HG03442 (cell line): Measurements from ENCODE around the gene OXER1.
"Not testable (repeated sequence)": the region's sequence is repeated elsewhere in the genome, so short reads cannot be mapped to it uniquely, and the experiment has no call there.

Experiments
- ATAC-seq: cut with Tn5 transposase; IDR thresholded peaks from one replicate; pipeline ENCODE4 v1.9.1; 2021; ENCODE audit warnings: mild to moderate bottlenecking, moderate library complexity; ENCODE audit not compliant: unreplicated experiment

OXER1 gene

DNA sequence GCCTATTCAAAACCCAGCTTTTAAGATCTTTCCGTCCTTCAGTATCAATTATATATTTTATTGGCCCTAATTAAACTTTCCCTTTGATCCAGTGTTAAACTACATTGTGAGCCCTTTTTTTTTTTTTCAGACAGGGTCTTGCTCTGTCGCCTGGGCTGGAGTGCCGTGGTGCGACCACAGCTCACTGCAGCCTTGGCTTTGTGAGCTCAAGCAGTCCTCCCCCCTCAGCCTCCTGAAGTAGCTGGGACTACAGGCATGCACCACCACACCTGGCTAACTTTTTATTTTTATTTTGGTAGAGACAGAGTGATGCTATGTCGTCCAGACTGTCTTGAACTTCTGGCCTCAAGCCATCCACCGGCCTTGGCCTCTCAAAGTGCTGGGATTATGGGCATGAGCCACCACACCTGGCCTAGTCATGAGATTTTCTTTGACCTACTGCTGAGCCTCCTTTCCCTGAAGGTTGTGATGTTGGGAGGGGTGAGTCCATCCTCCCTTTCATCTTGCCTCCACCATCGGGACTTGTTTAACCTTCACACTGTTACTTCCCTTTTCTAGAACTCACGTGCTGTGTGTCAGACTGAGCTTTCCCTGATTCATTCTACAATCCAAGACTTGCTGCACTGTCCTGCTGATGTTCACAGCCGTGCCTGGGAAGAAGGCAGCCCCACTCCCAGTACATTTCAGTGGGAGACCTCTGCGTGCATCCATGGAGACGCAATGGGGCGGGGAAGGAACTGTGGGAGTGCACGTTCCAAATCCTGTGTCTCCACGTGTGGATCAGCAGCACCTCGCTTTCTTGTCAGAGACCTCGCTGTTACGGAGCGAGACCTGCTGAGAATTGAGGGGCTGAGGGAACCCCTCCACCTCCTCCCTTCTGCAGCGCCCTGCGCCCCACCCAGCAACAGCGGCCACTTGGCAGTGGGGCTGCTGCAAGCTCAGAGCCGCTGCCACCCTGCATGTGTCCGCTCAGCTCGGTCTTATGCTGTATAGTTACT lies 10.8 kb downstream of the OXER1 start:
- ATAC-seq = no peak

DNA sequence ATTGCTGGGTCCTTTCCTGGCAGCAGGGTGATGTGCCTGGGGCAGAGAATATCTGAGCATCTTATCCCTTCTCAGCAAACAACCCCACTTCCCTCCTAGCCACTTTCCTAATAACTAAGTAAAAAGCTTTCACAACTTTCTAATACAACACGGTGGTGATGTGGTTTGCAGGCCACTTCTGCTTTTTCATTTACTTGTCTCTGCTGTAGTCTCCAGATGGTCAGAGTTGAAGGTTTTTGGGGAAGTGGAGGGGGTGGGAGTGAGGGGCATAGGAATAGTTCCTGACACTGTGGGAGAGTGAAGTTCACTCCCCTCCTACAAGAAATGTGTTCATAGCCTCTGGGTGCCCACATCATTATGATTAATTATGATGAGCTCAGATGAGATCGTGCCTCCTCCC lies 11.6 kb downstream of the OXER1 start:
- ATAC-seq = peak; percentile 59

GRCh38 chr2:42748840-42749239 lies 15.1 kb downstream of the OXER1 start:
- no peak for ATAC-seq

- no peak for ATAC-seq
Measured at GRCh38 chr2:42747422-42747821, 16.5 kb downstream of the OXER1 start.

DNA sequence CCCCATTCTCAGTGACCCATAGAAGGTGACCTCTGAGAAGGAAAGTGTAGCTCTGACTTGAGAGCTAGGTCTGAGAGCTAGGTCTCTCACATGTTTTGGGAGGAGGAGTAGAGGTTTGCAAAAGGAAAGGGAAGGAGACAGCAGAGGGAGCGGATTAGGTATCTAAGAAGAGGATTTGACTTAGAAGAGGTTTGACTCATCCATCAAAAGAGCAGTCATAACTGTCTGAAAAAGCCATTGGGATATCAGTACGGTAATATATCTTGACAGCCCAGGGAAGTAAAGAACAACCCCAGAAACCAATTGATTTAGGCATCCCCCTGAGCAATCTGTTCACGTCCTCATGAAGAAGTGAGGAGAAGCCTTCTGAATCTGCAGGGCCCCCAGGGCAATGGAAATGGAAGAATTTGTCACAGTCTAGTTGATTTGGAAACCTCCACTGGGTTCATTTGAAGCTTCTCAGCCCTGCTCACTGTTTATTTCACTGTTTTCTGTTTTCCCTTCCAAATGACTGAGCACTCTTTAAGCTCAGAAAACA lies 19.3 kb downstream of the OXER1 start:
- ATAC-seq = no peak

- no peak for ATAC-seq
Measured at GRCh38 chr2:42743659-42743990, 20.3 kb downstream of the OXER1 start.

GRCh38 chr2:42742740-42743658 lies 20.9 kb downstream of the OXER1 start:
- no peak for ATAC-seq

GRCh38 chr2:42741140-42741539 lies 22.8 kb downstream of the OXER1 start:
- no peak for ATAC-seq

GRCh38 chr2:42736598-42737322 lies 27.2 kb downstream of the OXER1 start:
- ATAC-seq = no peak

DNA sequence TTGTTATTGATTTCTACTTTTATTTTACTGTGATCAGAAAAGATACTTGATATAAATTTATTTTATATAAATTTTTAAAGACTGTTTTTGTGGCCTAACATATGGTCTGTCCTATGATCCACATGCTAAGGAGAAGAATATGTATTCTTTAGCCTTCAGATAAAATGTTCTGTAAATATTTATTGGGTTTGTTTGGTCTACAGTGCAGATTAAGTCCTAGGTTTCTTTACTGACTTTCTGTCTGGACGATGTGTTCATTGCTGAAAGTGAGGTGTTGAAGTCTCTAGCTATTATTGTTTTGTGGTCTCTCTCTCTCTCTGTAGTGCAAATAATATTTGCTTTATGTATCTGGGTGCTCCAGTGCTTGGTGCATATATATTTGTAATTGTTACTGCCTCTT lies 30.1 kb downstream of the OXER1 start:
- no peak for ATAC-seq

DNA sequence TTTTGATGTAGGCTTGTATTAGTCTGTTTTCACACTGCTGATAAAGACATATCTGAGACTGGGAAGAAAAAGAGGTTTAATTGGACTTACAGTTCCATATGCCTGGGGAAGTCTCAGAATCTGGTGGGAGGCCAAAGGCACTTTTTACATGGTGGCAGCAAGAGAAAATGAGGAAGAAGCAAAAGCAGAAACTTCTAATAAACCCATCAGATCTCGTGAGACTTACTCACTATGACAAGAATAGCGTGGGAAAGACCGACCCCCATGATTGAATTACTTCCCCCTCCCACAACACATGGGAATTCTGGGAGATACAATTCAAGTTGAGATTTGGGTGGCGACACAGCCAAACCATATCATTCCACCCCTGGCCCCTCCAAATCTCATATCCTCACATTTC lies 32.6 kb downstream of the OXER1 start:
- ATAC-seq = not testable (repeated sequence)

DNA sequence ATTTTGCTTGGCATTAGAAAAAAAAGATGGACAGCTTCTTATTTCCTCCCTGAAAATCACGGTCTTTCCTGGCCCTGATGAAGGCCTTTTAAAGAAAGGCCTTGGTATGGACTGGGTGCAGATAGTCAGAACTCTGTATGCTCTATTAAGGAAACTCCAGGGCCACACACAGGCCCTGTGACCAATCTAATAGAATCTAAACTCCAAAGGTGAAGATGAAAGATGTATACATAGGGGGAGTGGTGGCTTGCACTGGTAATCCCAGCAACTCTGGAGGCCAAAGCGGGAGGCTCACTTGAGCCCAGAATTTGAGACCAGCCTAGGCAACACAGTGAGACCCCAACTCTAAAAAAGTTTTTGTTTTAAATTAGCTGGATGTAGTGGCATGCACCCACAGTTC lies 37.3 kb downstream of the OXER1 start:
- no peak for ATAC-seq

- ATAC-seq = no peak
Measured at GRCh38 chr2:42725657-42726056, 38.3 kb downstream of the OXER1 start.

DNA sequence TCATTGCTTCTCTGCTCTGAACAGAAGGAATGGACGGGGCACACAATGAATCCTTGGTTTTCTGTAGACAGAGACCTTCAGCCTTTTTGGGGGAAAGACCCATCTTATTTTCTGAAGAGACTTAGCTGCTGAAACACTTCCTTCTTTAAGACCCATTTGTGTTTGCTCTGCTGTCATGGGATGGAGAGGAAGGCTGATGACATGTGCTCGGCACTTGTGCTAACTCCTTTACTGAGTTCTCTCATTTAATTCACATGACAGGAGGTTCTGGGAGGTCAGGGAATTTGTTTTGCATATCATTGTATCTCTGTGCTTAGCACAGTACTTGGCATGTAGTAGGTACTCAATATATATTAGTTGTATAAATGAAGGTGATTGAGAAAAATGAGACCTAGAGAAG lies 39.0 kb downstream of the OXER1 start:
- no peak for ATAC-seq

- ATAC-seq = no peak
Measured at GRCh38 chr2:42723465-42723864, 40.5 kb downstream of the OXER1 start.

GRCh38 chr2:42722320-42723190 lies 41.4 kb downstream of the OXER1 start:
- ATAC-seq = peak; percentile 97

DNA sequence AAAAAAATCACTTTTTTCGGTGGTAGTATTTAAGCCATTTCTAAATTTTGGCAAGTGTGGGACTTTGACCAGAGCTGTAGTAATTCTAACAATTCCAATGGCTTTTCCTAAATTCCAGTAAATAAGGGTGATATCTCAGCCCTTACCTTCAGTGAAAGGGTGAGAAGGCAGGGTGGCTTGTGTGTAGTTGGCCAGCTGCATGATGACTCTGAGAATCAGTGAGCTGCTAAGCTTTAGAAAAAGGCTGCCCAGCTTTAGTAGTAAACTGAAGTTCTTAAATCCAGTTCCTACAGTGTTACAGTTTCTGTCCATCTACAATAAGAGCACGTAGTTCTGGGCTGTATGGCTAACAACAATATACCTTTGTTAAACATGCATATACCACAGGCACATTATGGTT lies 42.0 kb downstream of the OXER1 start:
- no peak for ATAC-seq

DNA sequence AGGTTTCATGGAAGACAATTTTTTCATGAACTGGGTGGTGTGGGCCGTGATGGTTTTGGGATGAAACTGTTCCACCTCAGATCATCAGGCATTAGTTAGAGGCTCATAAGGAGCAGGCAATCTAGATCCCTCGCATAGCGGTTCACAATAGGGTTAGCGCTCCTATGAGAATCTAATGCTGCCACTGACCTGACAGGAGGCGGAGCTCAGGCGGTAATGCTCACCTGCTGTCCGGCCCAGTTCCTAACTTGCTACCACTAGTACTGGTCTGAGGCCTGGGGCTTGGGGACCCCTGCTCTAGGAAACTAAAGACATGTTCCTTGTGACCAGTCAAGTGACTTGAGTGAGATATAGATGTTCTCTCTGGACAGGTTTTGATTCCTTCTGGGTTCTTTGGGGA lies 49.2 kb downstream of the OXER1 start:
- ATAC-seq = no peak

GRCh38 chr2:42713920-42714319 lies 50.0 kb downstream of the OXER1 start:
- ATAC-seq = no peak

DNA sequence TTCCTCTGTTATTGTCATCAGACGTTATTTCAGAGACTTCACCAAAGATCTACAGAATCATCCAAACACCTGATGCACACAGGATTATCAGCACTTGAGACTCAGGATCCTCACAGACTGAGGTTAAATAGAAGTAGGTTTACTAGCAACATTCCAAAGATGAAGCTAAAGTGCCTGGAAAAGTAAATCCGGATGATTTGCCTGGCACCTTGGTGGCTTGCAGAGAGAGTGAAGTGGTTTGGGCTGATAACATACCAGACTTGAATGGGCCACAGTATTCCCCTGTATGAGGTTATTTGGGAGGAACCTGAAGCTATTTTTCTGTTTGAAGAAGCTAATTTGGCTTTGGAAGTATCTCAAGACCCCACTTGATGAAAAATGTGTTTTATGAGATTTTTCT lies 51.0 kb downstream of the OXER1 start:
- ATAC-seq = no peak
